Measurements from ENCODE around the gene GOLGA8S.

GOLGA8S gene

GRCh38 chr15:23402140-23402539 lies 47.6 kb downstream of the GOLGA8S start:
- H3K9me3 ChIP-seq (ENCODE audit: insufficient read depth, low read length), result no peaks in the 10 kb centered on the region
- H3K27me3 ChIP-seq (ENCODE audit: low read length), result no peaks in the 10 kb centered on the region
- no peak overlapping the region for H3K4me2 ChIP-seq (ENCODE audit: low read depth, low read length, poor library complexity, severe bottlenecking)
- H2AFZ ChIP-seq (ENCODE audit: low read depth, low read length, severe bottlenecking), result no peak overlapping the region
- no peak overlapping the region for H3K27ac ChIP-seq (ENCODE audit: low read depth, low read length)
- no peak for TF ChIP-seq EZH2phosphoT487 (conservative IDR thresholded peaks at IDR 0.05; ENCODE audit: low read length)
- TF ChIP-seq, protein P1, sequence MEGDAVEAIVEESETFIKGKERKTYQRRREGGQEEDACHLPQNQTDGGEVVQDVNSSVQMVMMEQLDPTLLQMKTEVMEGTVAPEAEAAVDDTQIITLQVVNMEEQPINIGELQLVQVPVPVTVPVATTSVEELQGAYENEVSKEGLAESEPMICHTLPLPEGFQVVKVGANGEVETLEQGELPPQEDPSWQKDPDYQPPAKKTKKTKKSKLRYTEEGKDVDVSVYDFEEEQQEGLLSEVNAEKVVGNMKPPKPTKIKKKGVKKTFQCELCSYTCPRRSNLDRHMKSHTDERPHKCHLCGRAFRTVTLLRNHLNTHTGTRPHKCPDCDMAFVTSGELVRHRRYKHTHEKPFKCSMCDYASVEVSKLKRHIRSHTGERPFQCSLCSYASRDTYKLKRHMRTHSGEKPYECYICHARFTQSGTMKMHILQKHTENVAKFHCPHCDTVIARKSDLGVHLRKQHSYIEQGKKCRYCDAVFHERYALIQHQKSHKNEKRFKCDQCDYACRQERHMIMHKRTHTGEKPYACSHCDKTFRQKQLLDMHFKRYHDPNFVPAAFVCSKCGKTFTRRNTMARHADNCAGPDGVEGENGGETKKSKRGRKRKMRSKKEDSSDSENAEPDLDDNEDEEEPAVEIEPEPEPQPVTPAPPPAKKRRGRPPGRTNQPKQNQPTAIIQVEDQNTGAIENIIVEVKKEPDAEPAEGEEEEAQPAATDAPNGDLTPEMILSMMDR (IDR thresholded peaks at IDR 0.05; ENCODE audit: insufficient read depth, low read length, poor library complexity, severe bottlenecking), result no peak
- no peaks in the 10 kb centered on the region for H3F3A ChIP-seq (ENCODE audit: insufficient read depth)
- H3K36me3 ChIP-seq (ENCODE audit: low read length), result no peaks in the 10 kb centered on the region
- no peaks in the 10 kb centered on the region for H3K79me2 ChIP-seq (ENCODE audit: insufficient read depth, low read length)
- no peaks in the 10 kb centered on the region for H3K9me2 ChIP-seq (replicated peaks; ENCODE audit: insufficient read depth, low read length)
- H3K4me3 ChIP-seq (ENCODE audit: insufficient read depth, low read length, poor library complexity, severe bottlenecking), result no peak overlapping the region
- no peaks in the 10 kb centered on the region for H4K20me1 ChIP-seq (ENCODE audit: low read depth, low read length)
- no peak overlapping the region for H3K9ac ChIP-seq (ENCODE audit: low read length)

GRCh38 chr15:23402544-23402943 lies 48.0 kb downstream of the GOLGA8S start:
- Histone ChIP-seq H3K27ac (ENCODE audit: low read depth, low read length) (no peak overlapping the region), H3K9ac (ENCODE audit: low read length) (no peak overlapping the region), H3K36me3 (ENCODE audit: low read length) (no peaks in the 10 kb centered on the region), H3K79me2 (ENCODE audit: insufficient read depth, low read length) (no peaks in the 10 kb centered on the region), H3K9me2 (replicated peaks; ENCODE audit: insufficient read depth, low read length) (no peaks in the 10 kb centered on the region), H3K4me3 (ENCODE audit: insufficient read depth, low read length, poor library complexity, severe bottlenecking) (no peak overlapping the region), H3K9me3 (ENCODE audit: insufficient read depth, low read length) (no peaks in the 10 kb centered on the region), H3K27me3 (ENCODE audit: low read length) (no peaks in the 10 kb centered on the region), H4K20me1 (ENCODE audit: low read depth, low read length) (no peaks in the 10 kb centered on the region), H3K4me2 (ENCODE audit: low read depth, low read length, poor library complexity, severe bottlenecking) (no peak overlapping the region), H2AFZ (ENCODE audit: low read depth, low read length, severe bottlenecking) (no peak overlapping the region), H3F3A (ENCODE audit: insufficient read depth) (no peaks in the 10 kb centered on the region)
- TF ChIP-seq EZH2phosphoT487 (conservative IDR thresholded peaks at IDR 0.05; ENCODE audit: low read length), result no peak
- TF ChIP-seq, protein P1 (IDR thresholded peaks at IDR 0.05; ENCODE audit: insufficient read depth, low read length, poor library complexity, severe bottlenecking), result no peak

DNA sequence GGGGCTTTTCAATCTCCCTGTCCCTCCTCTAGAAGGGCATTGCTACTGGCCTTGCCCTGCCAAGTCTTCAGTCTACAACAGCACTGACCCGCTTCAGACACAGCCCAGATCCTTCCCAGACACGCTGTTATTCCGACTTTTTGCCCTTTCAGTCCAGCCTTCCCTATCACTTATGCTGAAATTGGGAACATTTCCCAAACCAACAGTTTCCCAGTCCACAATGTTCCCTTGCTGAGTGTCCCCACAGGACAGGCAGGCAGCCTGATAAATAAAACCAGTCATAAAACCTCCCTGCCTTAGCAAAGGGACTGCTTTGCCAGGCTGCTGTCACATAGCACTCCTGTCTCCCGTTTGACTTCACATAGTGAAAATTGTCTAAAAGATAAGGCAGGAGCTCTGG lies 49.0 kb downstream of the GOLGA8S start:
- no peak overlapping the region for H3K4me3 ChIP-seq (ENCODE audit: insufficient read depth, low read length, poor library complexity, severe bottlenecking)
- H4K20me1 ChIP-seq (ENCODE audit: low read depth, low read length), result no peaks in the 10 kb centered on the region
- no peaks in the 10 kb centered on the region for H3K36me3 ChIP-seq (ENCODE audit: low read length)
- H3K79me2 ChIP-seq (ENCODE audit: insufficient read depth, low read length), result no peaks in the 10 kb centered on the region
- H3K4me2 ChIP-seq (ENCODE audit: low read depth, low read length, poor library complexity, severe bottlenecking), result no peak overlapping the region
- H3K9me3 ChIP-seq (ENCODE audit: insufficient read depth, low read length), result no peaks in the 10 kb centered on the region
- H2AFZ ChIP-seq (ENCODE audit: low read depth, low read length, severe bottlenecking), result no peak overlapping the region
- H3K27me3 ChIP-seq (ENCODE audit: low read length), result no peaks in the 10 kb centered on the region
- H3K9ac ChIP-seq (ENCODE audit: low read length), result no peak overlapping the region
- TF ChIP-seq, protein P1 (IDR thresholded peaks at IDR 0.05; ENCODE audit: insufficient read depth, low read length, poor library complexity, severe bottlenecking), result no peak
- no peak for TF ChIP-seq EZH2phosphoT487 (conservative IDR thresholded peaks at IDR 0.05; ENCODE audit: low read length)
- H3K27ac ChIP-seq (ENCODE audit: low read depth, low read length), result no peak overlapping the region
- no peaks in the 10 kb centered on the region for H3K9me2 ChIP-seq (replicated peaks; ENCODE audit: insufficient read depth, low read length)
- no peaks in the 10 kb centered on the region for H3F3A ChIP-seq (ENCODE audit: insufficient read depth)

Measured in SU-DHL-6 (cell line).